ENCODE data around the gene HSPBP1. TPM values are rescaled to one million over a fixed set of nuclear protein-coding genes. Genes with fewer than 3 reads are reported as not detected.
A peak's percentile ranks its signal among the peaks of the same experiment; 100 is the strongest.

HSPBP1 gene
- total RNA-seq, 1 donor from 2014 or later, result 67.3 TPM

DNA sequence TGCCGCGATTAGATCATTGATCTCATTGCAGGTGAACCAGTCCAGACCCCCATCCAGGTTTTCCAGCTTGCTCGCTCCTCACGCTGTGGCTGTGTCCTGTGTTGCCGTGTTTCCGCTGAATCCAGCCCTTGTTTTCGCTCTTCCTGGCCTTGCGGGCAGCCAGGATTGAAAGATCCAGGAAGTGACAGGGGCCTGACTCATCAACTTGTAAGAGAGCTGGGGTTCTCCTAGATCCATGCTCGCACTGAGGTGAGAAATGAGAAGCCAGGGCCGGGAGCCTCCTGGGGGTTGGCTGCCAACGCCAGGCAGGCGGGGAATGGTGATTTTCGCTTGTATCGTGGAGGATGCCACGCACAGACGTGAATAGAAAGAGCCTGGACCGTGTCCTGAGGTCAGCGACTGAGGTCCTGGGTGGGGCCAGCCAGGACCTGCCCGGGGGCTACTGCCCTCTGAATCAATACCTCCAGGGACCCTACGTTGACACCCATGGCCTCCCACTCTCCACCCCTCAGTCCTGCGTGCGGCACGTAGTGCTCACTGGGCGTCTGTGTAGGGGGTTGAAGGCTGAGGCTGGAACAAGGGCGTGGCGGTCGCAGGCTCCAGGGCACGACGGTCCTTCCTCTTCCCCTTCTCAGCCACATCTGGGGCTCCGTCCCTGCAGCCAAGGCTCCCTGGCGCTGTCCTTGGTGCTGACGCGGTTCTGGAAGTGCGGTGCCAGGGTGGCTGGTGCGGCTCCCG, 63.3 kb downstream of the HSPBP1 start:
- peak overlapping the region; percentile 55 for H3K4me3 ChIP-seq (ENCODE audit: low read depth, low read length)
- TF ChIP-seq, protein P1, sequence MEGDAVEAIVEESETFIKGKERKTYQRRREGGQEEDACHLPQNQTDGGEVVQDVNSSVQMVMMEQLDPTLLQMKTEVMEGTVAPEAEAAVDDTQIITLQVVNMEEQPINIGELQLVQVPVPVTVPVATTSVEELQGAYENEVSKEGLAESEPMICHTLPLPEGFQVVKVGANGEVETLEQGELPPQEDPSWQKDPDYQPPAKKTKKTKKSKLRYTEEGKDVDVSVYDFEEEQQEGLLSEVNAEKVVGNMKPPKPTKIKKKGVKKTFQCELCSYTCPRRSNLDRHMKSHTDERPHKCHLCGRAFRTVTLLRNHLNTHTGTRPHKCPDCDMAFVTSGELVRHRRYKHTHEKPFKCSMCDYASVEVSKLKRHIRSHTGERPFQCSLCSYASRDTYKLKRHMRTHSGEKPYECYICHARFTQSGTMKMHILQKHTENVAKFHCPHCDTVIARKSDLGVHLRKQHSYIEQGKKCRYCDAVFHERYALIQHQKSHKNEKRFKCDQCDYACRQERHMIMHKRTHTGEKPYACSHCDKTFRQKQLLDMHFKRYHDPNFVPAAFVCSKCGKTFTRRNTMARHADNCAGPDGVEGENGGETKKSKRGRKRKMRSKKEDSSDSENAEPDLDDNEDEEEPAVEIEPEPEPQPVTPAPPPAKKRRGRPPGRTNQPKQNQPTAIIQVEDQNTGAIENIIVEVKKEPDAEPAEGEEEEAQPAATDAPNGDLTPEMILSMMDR (conservative IDR thresholded peaks at IDR 0.05; ENCODE audit: low read depth, low read length), result no peak
- peak; percentile 89 for DNase-seq (ENCODE audit: low read depth)

DNA sequence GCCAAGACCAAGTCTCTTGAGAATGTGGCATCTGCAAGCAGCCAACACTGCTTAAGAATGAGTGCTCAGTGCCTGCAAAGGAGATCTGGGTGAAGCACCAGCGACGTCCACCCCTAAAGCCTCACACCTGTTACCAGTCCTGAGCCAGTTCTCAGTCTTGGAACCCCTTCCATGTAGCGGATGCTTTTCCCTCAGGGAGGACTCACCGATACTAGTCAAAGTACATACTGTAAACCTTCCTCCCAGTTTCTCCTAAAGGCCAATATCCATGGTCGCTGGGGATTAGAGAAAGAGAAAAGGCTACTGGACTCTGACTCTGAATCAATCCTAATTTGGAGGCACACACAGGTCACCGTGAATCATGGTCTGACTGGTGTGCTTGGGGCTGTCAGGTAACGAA, 66.4 kb downstream of the HSPBP1 start:
- DNase-seq (ENCODE audit: low read depth), result no peak
- TF ChIP-seq, protein P1 (conservative IDR thresholded peaks at IDR 0.05; ENCODE audit: low read depth, low read length), result no peak
- H3K4me3 ChIP-seq (ENCODE audit: low read depth, low read length), result no peak overlapping the region

DNA sequence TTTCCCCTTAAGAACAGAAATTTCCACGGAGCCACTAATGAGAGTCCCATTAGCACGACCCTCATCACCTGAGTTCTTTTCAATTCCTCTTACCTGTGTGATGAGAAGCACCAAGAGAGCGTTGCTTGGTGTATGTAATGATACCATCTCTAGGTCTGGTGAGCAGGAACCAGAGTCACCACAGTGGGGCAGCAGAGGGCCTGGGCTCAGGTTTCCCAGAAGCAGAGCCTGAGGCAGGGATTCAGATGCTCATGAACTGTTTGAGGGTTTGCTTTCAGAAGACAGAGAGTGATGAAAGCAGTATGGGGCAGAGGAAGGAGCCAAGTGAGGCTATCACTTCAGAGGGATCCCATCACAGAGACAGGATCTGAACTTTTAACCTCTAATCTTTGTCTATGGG, 67.5 kb downstream of the HSPBP1 start:
- no peak for DNase-seq (ENCODE audit: low read depth)
- H3K4me3 ChIP-seq (ENCODE audit: low read depth, low read length), result no peak overlapping the region
- TF ChIP-seq, protein P1 (conservative IDR thresholded peaks at IDR 0.05; ENCODE audit: low read depth, low read length), result peak; percentile 49

Other genes with a start within 250 kb of the HSPBP1 start
- not detected in 2 replicates for gene GP6, start 241.8 kb downstream of the HSPBP1 start, total RNA-seq
- 13.8 and 21.1 TPM in 2 replicates for gene RDH13, start 217.0 kb downstream of the HSPBP1 start, total RNA-seq
- 17.3 and 33.8 TPM in 2 replicates for gene EPS8L1, start 204.2 kb downstream of the HSPBP1 start, total RNA-seq
- gene PPP1R12C, start 162.5 kb downstream of the HSPBP1 start, total RNA-seq, result 53.8 and 68.7 TPM in 2 replicates
- gene TNNT1, start 130.9 kb downstream of the HSPBP1 start, total RNA-seq, result 1.8 and 24.4 TPM in 2 replicates
- gene TNNI3, start 122.4 kb downstream of the HSPBP1 start, total RNA-seq, result 0.40 and 0.51 TPM in 2 replicates
- 0.51 and 7.0 TPM in 2 replicates for gene DNAAF3, start 113.5 kb downstream of the HSPBP1 start, total RNA-seq
- 0.29 TPM in 1 of 2 replicates, not detected in the other for gene SYT5, start 99.8 kb downstream of the HSPBP1 start, total RNA-seq
- gene PTPRH, start 70.6 kb downstream of the HSPBP1 start, total RNA-seq, result 1.1 and 2.8 TPM in 2 replicates
- gene TMEM86B, start 51.3 kb downstream of the HSPBP1 start, total RNA-seq, result 2.1 and 2.6 TPM in 2 replicates
- 43.8 and 62.5 TPM in 2 replicates for gene PPP6R1, start 21.1 kb downstream of the HSPBP1 start, total RNA-seq
- gene BRSK1, start 3.9 kb upstream of the HSPBP1 start, total RNA-seq, result 2.0 and 16.1 TPM in 2 replicates
- gene TMEM150B, start 45.2 kb upstream of the HSPBP1 start, total RNA-seq, result not detected in 2 replicates
- 5.1 and 18.5 TPM in 2 replicates for gene KMT5C, start 59.8 kb upstream of the HSPBP1 start, total RNA-seq
- gene COX6B2, start 74.6 kb upstream of the HSPBP1 start, total RNA-seq, result 0.23 TPM in 1 of 2 replicates, not detected in the other
- not detected in 2 replicates for gene GARIN5B, start 83.2 kb upstream of the HSPBP1 start, total RNA-seq
- gene IL11, start 90.4 kb upstream of the HSPBP1 start, total RNA-seq, result 31.0 and 42.8 TPM in 2 replicates
- gene TMEM190, start 96.7 kb upstream of the HSPBP1 start, total RNA-seq, result not detected in 2 replicates
- gene TMEM238, start 104.2 kb upstream of the HSPBP1 start, total RNA-seq, result 16.3 and 21.4 TPM in 2 replicates
- 412 and 480 TPM in 2 replicates for gene RPL28, start 105.8 kb upstream of the HSPBP1 start, total RNA-seq
- 383 and 458 TPM in 2 replicates for gene UBE2S, start 127.7 kb upstream of the HSPBP1 start, total RNA-seq
- 0.17 TPM in 1 of 2 replicates, not detected in the other for gene SHISA7, start 163.2 kb upstream of the HSPBP1 start, total RNA-seq
- 58.7 and 71.2 TPM in 2 replicates for gene ISOC2, start 181.5 kb upstream of the HSPBP1 start, total RNA-seq
- gene C19orf85, start 184.6 kb upstream of the HSPBP1 start, total RNA-seq, result not detected in 2 replicates
- gene ZNF628, start 196.5 kb upstream of the HSPBP1 start, total RNA-seq, result 4.2 and 6.2 TPM in 2 replicates
- 29.0 and 29.2 TPM in 2 replicates for gene NAT14, start 205.1 kb upstream of the HSPBP1 start, total RNA-seq
- 0.86 TPM in 1 of 2 replicates, not detected in the other for gene SSC5D, start 208.3 kb upstream of the HSPBP1 start, total RNA-seq